Measurements from ENCODE around the gene MND1.

The MND1 gene

GRCh38 chr4:153375303-153375702 is 30.8 kb downstream of the MND1 start:
- Histone ChIP-seq H4K20me1 (ENCODE audit: control insufficient read depth, insufficient read depth, low read depth, low read length) (no peaks in the 10 kb centered on the region), H3K4me3 (ENCODE audit: low read length) (no peak overlapping the region), H3K79me2 (ENCODE audit: control insufficient read depth, low read length) (peaks cover 24% of the 10 kb centered on the region), H3K36me3 (ENCODE audit: control insufficient read depth, low read length) (peaks cover 58% of the 10 kb centered on the region), H3K27me3 (ENCODE audit: control insufficient read depth, low read length) (no peaks in the 10 kb centered on the region), H3K9me3 (ENCODE audit: control insufficient read depth, insufficient read depth, low read length) (peaks cover 19% of the 10 kb centered on the region; the same call in 1 of the 2 replicates), H3K27ac (ENCODE audit: low read depth, low read length) (peak overlapping the region; percentile 86), H3K4me2 (ENCODE audit: low read length) (peak overlapping the region; percentile 63; the same call in 1 of the 2 replicates), H3F3A (ENCODE audit: control insufficient read depth, insufficient read depth) (peaks cover 26% of the 10 kb centered on the region), H3K4me1 (ENCODE audit: control insufficient read depth, low read length) (peaks cover 65% of the 10 kb centered on the region), H3K9me2 (replicated peaks; ENCODE audit: control insufficient read depth, low read length) (no peaks in the 10 kb centered on the region)
- TF ChIP-seq EZH2phosphoT487 (IDR thresholded peaks at IDR 0.05; ENCODE audit: borderline replicate concordance, low read length), result no peak

- H3K4me2 ChIP-seq (ENCODE audit: low read length), result 0 out of 2 replicates have a peak overlapping the region, but pooled peaks have one; percentile 3
- H3K9me3 ChIP-seq (ENCODE audit: control insufficient read depth, insufficient read depth, low read length), result no peaks in the 10 kb centered on the region
- no peak for TF ChIP-seq EZH2phosphoT487 (IDR thresholded peaks at IDR 0.05; ENCODE audit: borderline replicate concordance, low read length)
- no peak for TF ChIP-seq CTCF (IDR thresholded peaks at IDR 0.05; ENCODE audit: low read depth, low read length, poor library complexity, severe bottlenecking)
- no peaks in the 10 kb centered on the region for H3K9me2 ChIP-seq (replicated peaks; ENCODE audit: control insufficient read depth, low read length)
- no peaks in the 10 kb centered on the region for H4K20me1 ChIP-seq (ENCODE audit: control insufficient read depth, insufficient read depth, low read depth, low read length)
- H3K4me3 ChIP-seq (ENCODE audit: low read length), result no peak overlapping the region
- no peaks in the 10 kb centered on the region for H3K27me3 ChIP-seq (ENCODE audit: control insufficient read depth, low read length)
- peaks cover 7% of the 10 kb centered on the region; the same call in 1 of the 2 replicates for H3K79me2 ChIP-seq (ENCODE audit: control insufficient read depth, low read length)
- peaks cover 61% of the 10 kb centered on the region for H3K4me1 ChIP-seq (ENCODE audit: control insufficient read depth, low read length)
- H3F3A ChIP-seq (ENCODE audit: control insufficient read depth, insufficient read depth), result peaks cover 13% of the 10 kb centered on the region
- H3K36me3 ChIP-seq (ENCODE audit: control insufficient read depth, low read length), result peaks cover 41% of the 10 kb centered on the region
- H3K27ac ChIP-seq (ENCODE audit: low read depth, low read length), result no peak overlapping the region
These were observed 38.6 kb downstream of the MND1 start for GRCh38 chr4:153383131-153383530.

GRCh38 chr4:153384160-153384559 is 39.7 kb downstream of the MND1 start:
- H3F3A ChIP-seq (ENCODE audit: control insufficient read depth, insufficient read depth), result peaks cover 5% of the 10 kb centered on the region; the same call in 1 of the 2 replicates
- H3K27me3 ChIP-seq (ENCODE audit: control insufficient read depth, low read length), result no peaks in the 10 kb centered on the region
- peaks cover 4% of the 10 kb centered on the region; the same call in 1 of the 2 replicates for H3K79me2 ChIP-seq (ENCODE audit: control insufficient read depth, low read length)
- H4K20me1 ChIP-seq (ENCODE audit: control insufficient read depth, insufficient read depth, low read depth, low read length), result no peaks in the 10 kb centered on the region
- H3K9me3 ChIP-seq (ENCODE audit: control insufficient read depth, insufficient read depth, low read length), result no peaks in the 10 kb centered on the region
- H3K36me3 ChIP-seq (ENCODE audit: control insufficient read depth, low read length), result peaks cover 42% of the 10 kb centered on the region
- H3K4me2 ChIP-seq (ENCODE audit: low read length), result no peak overlapping the region
- no peak overlapping the region for H3K27ac ChIP-seq (ENCODE audit: low read depth, low read length)
- no peak overlapping the region for H3K4me3 ChIP-seq (ENCODE audit: low read length)
- TF ChIP-seq EZH2phosphoT487 (IDR thresholded peaks at IDR 0.05; ENCODE audit: borderline replicate concordance, low read length) (no peak), CTCF (IDR thresholded peaks at IDR 0.05; ENCODE audit: low read depth, low read length, poor library complexity, severe bottlenecking) (no peak)
- peaks cover 51% of the 10 kb centered on the region for H3K4me1 ChIP-seq (ENCODE audit: control insufficient read depth, low read length)
- H3K9me2 ChIP-seq (replicated peaks; ENCODE audit: control insufficient read depth, low read length), result no peaks in the 10 kb centered on the region

GRCh38 chr4:153385784-153386183 is 41.3 kb downstream of the MND1 start:
- TF ChIP-seq EZH2phosphoT487 (IDR thresholded peaks at IDR 0.05; ENCODE audit: borderline replicate concordance, low read length) (no peak), CTCF (IDR thresholded peaks at IDR 0.05; ENCODE audit: low read depth, low read length, poor library complexity, severe bottlenecking) (no peak)
- H4K20me1 ChIP-seq (ENCODE audit: control insufficient read depth, insufficient read depth, low read depth, low read length), result no peaks in the 10 kb centered on the region
- peaks cover 41% of the 10 kb centered on the region for H3K4me1 ChIP-seq (ENCODE audit: control insufficient read depth, low read length)
- H3K27me3 ChIP-seq (ENCODE audit: control insufficient read depth, low read length), result no peaks in the 10 kb centered on the region
- H3K27ac ChIP-seq (ENCODE audit: low read depth, low read length), result no peak overlapping the region
- no peaks in the 10 kb centered on the region for H3K9me3 ChIP-seq (ENCODE audit: control insufficient read depth, insufficient read depth, low read length)
- no peak overlapping the region for H3K4me3 ChIP-seq (ENCODE audit: low read length)
- H3K9me2 ChIP-seq (replicated peaks; ENCODE audit: control insufficient read depth, low read length), result no peaks in the 10 kb centered on the region
- peaks cover 37% of the 10 kb centered on the region for H3K36me3 ChIP-seq (ENCODE audit: control insufficient read depth, low read length)
- H3F3A ChIP-seq (ENCODE audit: control insufficient read depth, insufficient read depth), result no peaks in the 10 kb centered on the region
- H3K79me2 ChIP-seq (ENCODE audit: control insufficient read depth, low read length), result no peaks in the 10 kb centered on the region
- H3K4me2 ChIP-seq (ENCODE audit: low read length), result no peak overlapping the region

Measured in DOHH2 (cell line).